Measurements from ENCODE around the gene DOK7. TPM values are rescaled to one million over a fixed set of nuclear protein-coding genes. Genes with fewer than 3 reads are reported as not detected.
"Not testable (repeated sequence)": the region's sequence is repeated elsewhere in the genome, so short reads cannot be mapped to it uniquely, and the experiment has no call there.

The DOK7 gene
- total RNA-seq, 1 donor from 2014 or later: 5.1 TPM

- no peaks in the 10 kb centered on the region for H3K4me1 Mint-ChIP-seq (ENCODE audit: low read depth, unreplicated experiment)
- no peak overlapping the region for H3K27ac Mint-ChIP-seq (ENCODE audit: unreplicated experiment)
- no peak for DNase-seq
- peaks cover 3% of the 10 kb centered on the region for H3K27me3 Mint-ChIP-seq (ENCODE audit: unreplicated experiment)
- no peak for TF ChIP-seq CTCF (IDR thresholded peaks at IDR 0.05; ENCODE audit: partially characterized antibody, unreplicated experiment)
- peaks cover 32% of the 10 kb centered on the region for H3K36me3 Mint-ChIP-seq (ENCODE audit: unreplicated experiment)
- peaks cover 27% of the 10 kb centered on the region for H3K9me3 Mint-ChIP-seq (ENCODE audit: unreplicated experiment)
- no peak overlapping the region for H3K4me3 Mint-ChIP-seq (ENCODE audit: unreplicated experiment)
Observed at GRCh38 chr4:3458371-3458770, 4.7 kb upstream of the DOK7 start.

GRCh38 chr4:3459156-3459555 is 4.0 kb upstream of the DOK7 start:
- not testable (repeated sequence) for H3K27ac Mint-ChIP-seq (ENCODE audit: unreplicated experiment); DNase-seq; H3K27me3 Mint-ChIP-seq (ENCODE audit: unreplicated experiment); H3K4me3 Mint-ChIP-seq (ENCODE audit: unreplicated experiment); H3K4me1 Mint-ChIP-seq (ENCODE audit: low read depth, unreplicated experiment)
- H3K36me3 Mint-ChIP-seq (ENCODE audit: unreplicated experiment): peaks cover 28% of the 10 kb centered on the region
- H3K9me3 Mint-ChIP-seq (ENCODE audit: unreplicated experiment): peaks cover 24% of the 10 kb centered on the region

- peaks cover 4% of the 10 kb centered on the region for H3K4me1 Mint-ChIP-seq (ENCODE audit: low read depth, unreplicated experiment)
- H3K27ac Mint-ChIP-seq (ENCODE audit: unreplicated experiment): no peak overlapping the region
- H3K36me3 Mint-ChIP-seq (ENCODE audit: unreplicated experiment): peaks cover 28% of the 10 kb centered on the region
- H3K4me3 Mint-ChIP-seq (ENCODE audit: unreplicated experiment): no peak overlapping the region
- H3K9me3 Mint-ChIP-seq (ENCODE audit: unreplicated experiment): peaks cover 20% of the 10 kb centered on the region
- peak; percentile 8 for DNase-seq
- peaks cover 3% of the 10 kb centered on the region for H3K27me3 Mint-ChIP-seq (ENCODE audit: unreplicated experiment)
- no peak for TF ChIP-seq CTCF (IDR thresholded peaks at IDR 0.05; ENCODE audit: partially characterized antibody, unreplicated experiment)
Observed at GRCh38 chr4:3460926-3461325, 2.2 kb upstream of the DOK7 start.

- peaks cover 26% of the 10 kb centered on the region for H3K36me3 Mint-ChIP-seq (ENCODE audit: unreplicated experiment)
- TF ChIP-seq CTCF (IDR thresholded peaks at IDR 0.05; ENCODE audit: partially characterized antibody, unreplicated experiment): no peak
Observed at GRCh38 chr4:3461515-3462291, 1.4 kb upstream of the DOK7 start.

GRCh38 chr4:3462321-3462789 is 751 bp upstream of the DOK7 start:
- H3K4me3 Mint-ChIP-seq (ENCODE audit: unreplicated experiment): no peak overlapping the region
- peaks cover 15% of the 10 kb centered on the region for H3K9me3 Mint-ChIP-seq (ENCODE audit: unreplicated experiment)
- peaks cover 3% of the 10 kb centered on the region for H3K27me3 Mint-ChIP-seq (ENCODE audit: unreplicated experiment)
- no peak overlapping the region for H3K27ac Mint-ChIP-seq (ENCODE audit: unreplicated experiment)
- H3K36me3 Mint-ChIP-seq (ENCODE audit: unreplicated experiment): peaks cover 19% of the 10 kb centered on the region
- peak; percentile 23 for DNase-seq
- TF ChIP-seq CTCF (IDR thresholded peaks at IDR 0.05; ENCODE audit: partially characterized antibody, unreplicated experiment): no peak
- peaks cover 4% of the 10 kb centered on the region for H3K4me1 Mint-ChIP-seq (ENCODE audit: low read depth, unreplicated experiment)

More at GRCh38 chr4:3461515-3462291, 1.4 kb upstream of the DOK7 start:
- no peak overlapping the region for H3K4me3 Mint-ChIP-seq (ENCODE audit: unreplicated experiment)
- DNase-seq: peak; percentile 29
- no peak overlapping the region for H3K27ac Mint-ChIP-seq (ENCODE audit: unreplicated experiment)
- H3K9me3 Mint-ChIP-seq (ENCODE audit: unreplicated experiment): peaks cover 18% of the 10 kb centered on the region
- H3K27me3 Mint-ChIP-seq (ENCODE audit: unreplicated experiment): peaks cover 3% of the 10 kb centered on the region
- peaks cover 4% of the 10 kb centered on the region for H3K4me1 Mint-ChIP-seq (ENCODE audit: low read depth, unreplicated experiment)
